ENCODE measurements around the gene AMY1B.
"Not testable (repeated sequence)": the region's sequence is repeated elsewhere in the genome, so short reads cannot be mapped to it uniquely, and the experiment has no call there.

DNA sequence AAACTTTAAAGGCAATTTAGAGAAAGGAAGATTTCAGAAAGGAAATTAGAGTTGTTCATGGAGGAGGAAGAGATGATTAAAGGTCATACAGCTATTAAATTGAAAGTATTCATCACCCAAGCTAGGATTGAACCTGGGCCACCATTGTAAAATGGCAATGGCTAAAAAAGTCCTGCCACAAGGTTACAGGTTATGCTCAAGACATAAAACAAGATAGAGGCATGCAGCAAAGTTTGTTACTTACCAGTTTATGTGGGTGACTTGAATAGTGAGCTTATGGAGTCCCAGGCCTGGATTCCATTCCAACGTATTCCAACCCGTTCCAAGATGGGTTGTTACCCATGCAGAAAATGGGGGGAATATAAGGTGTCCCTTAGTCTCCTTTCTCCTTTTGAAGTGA lies 25.5 kb upstream of the AMY1B start:
- not testable (repeated sequence) for TF ChIP-seq ARNT (IDR thresholded peaks at IDR 0.05); ZNF384 (IDR thresholded peaks at IDR 0.05); TARDBP (IDR thresholded peaks at IDR 0.05); NFRKB (IDR thresholded peaks at IDR 0.05); FOXA1 (IDR thresholded peaks at IDR 0.05); ELF4 (IDR thresholded peaks at IDR 0.05); SP1 (IDR thresholded peaks at IDR 0.05); FOXM1 (IDR thresholded peaks at IDR 0.05; ENCODE audit: borderline replicate concordance); BHLHE40 (IDR thresholded peaks at IDR 0.05; ENCODE audit: borderline replicate concordance); LEF1 (IDR thresholded peaks at IDR 0.05; ENCODE audit: borderline replicate concordance); HDGF (IDR thresholded peaks at IDR 0.05; ENCODE audit: borderline replicate concordance); CTBP1 (IDR thresholded peaks at IDR 0.05; ENCODE audit: borderline replicate concordance)

Data from HEK293T (cell line).